ENCODE measurements around the gene MFAP3. TPM values are rescaled to one million over a fixed set of nuclear protein-coding genes. Genes with fewer than 3 reads are reported as not detected.
A peak's percentile ranks its signal among the peaks of the same experiment; 100 is the strongest.

The MFAP3 gene
- polyA plus RNA-seq, 1 donor from 2014 or later, result 103 TPM

- Histone ChIP-seq H3K4me2 (ENCODE audit: low read length) (no peak overlapping the region), H2AFZ (ENCODE audit: low read depth, low read length) (no peak overlapping the region), H4K20me1 (ENCODE audit: insufficient read depth) (no peaks in the 10 kb centered on the region), H3K79me2 (replicated peaks; ENCODE audit: insufficient read depth, low read length) (no peaks in the 10 kb centered on the region), H3K9me2 (ENCODE audit: insufficient read depth, low read length) (no peaks in the 10 kb centered on the region), H3K27me3 (ENCODE audit: insufficient read depth, low read depth, low read length) (no peaks in the 10 kb centered on the region), H3F3A (ENCODE audit: insufficient read depth, low read length, poor library complexity, severe bottlenecking) (no peaks in the 10 kb centered on the region), H3K9me3 (ENCODE audit: low read length) (no peaks in the 10 kb centered on the region), H3K27ac (ENCODE audit: low read length) (no peak overlapping the region), H3K36me3 (ENCODE audit: insufficient read depth, low read length) (no peaks in the 10 kb centered on the region), H3K9ac (ENCODE audit: low read length) (no peak overlapping the region), H3K4me3 (ENCODE audit: low read length) (no peak overlapping the region)
- TF ChIP-seq REST (IDR thresholded peaks at IDR 0.05; ENCODE audit: borderline replicate concordance) (no peak), SMC3 (conservative IDR thresholded peaks at IDR 0.05; ENCODE audit: poor library complexity) (peak; percentile 99), CTCF (IDR thresholded peaks at IDR 0.05; ENCODE audit: poor library complexity, severe bottlenecking) (peak; percentile 99), RAD21 (conservative IDR thresholded peaks at IDR 0.05) (peak; percentile 100)
Observed at GRCh38 chr5:154072414-154073171, 33.8 kb downstream of the MFAP3 start.

GRCh38 chr5:154076240-154076922 is 37.6 kb downstream of the MFAP3 start:
- Histone ChIP-seq H2AFZ (ENCODE audit: low read depth, low read length) (no peak overlapping the region), H3K27ac (ENCODE audit: low read length) (no peak overlapping the region), H4K20me1 (ENCODE audit: insufficient read depth) (no peaks in the 10 kb centered on the region), H3K27me3 (ENCODE audit: insufficient read depth, low read depth, low read length) (no peaks in the 10 kb centered on the region), H3K79me2 (replicated peaks; ENCODE audit: insufficient read depth, low read length) (no peaks in the 10 kb centered on the region), H3K9me3 (ENCODE audit: low read length) (no peaks in the 10 kb centered on the region), H3K4me3 (ENCODE audit: low read length) (no peak overlapping the region), H3K9me2 (ENCODE audit: insufficient read depth, low read length) (no peaks in the 10 kb centered on the region), H3K36me3 (ENCODE audit: insufficient read depth, low read length) (no peaks in the 10 kb centered on the region), H3F3A (ENCODE audit: insufficient read depth, low read length, poor library complexity, severe bottlenecking) (no peaks in the 10 kb centered on the region), H3K9ac (ENCODE audit: low read length) (no peak overlapping the region), H3K4me2 (ENCODE audit: low read length) (no peak overlapping the region)
- TF ChIP-seq RAD21 (conservative IDR thresholded peaks at IDR 0.05) (no peak), REST (IDR thresholded peaks at IDR 0.05; ENCODE audit: borderline replicate concordance) (no peak), CTCF (IDR thresholded peaks at IDR 0.05; ENCODE audit: poor library complexity, severe bottlenecking) (no peak), TAF1 (IDR thresholded peaks at IDR 0.05; ENCODE audit: low read depth) (no peak), EZH2 (IDR thresholded peaks at IDR 0.05; ENCODE audit: borderline replicate concordance, insufficient read depth, low read length, poor library complexity, severe bottlenecking) (no peak), POLR2AphosphoS5 (IDR thresholded peaks at IDR 0.05) (no peak), MXI1 (conservative IDR thresholded peaks at IDR 0.05; ENCODE audit: poor library complexity, severe bottlenecking) (no peak), SMC3 (conservative IDR thresholded peaks at IDR 0.05; ENCODE audit: poor library complexity) (no peak), EP300 (conservative IDR thresholded peaks at IDR 0.05; ENCODE audit: poor library complexity, severe bottlenecking) (no peak)

Data from neural cell (in vitro differentiated cells).